ENCODE results near the gene LRBA.

Gene LRBA

DNA sequence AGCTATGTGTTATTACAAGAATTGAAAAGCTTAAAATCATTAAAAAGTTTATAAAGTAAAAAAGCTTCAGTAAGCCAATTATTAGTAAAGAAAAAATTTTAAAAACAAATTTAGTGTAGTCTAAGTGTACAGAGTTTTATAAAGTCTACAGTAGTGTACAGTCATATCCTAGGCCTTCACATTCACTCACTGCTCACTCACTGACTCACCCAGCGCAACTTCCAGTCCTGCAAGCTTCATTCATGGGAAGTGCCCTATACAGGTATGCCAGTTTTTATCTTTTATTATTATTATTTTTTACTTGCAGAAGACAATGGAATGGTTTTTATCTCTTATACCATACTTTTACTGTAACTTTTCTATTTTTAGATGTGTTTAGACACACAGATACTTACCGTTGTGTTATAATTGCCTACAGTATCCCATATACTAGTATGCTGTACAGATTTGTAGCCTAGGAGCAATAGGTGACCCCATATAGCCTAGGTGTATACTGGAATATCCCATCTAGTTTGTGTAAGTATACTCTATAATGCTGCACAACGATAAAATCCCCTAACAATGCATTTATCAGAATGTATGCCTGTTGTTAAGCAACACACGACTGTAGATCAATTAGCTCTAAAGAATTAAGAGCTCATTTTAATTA lies 706.1 kb downstream of the LRBA start:
- no peak for DNase-seq

DNA sequence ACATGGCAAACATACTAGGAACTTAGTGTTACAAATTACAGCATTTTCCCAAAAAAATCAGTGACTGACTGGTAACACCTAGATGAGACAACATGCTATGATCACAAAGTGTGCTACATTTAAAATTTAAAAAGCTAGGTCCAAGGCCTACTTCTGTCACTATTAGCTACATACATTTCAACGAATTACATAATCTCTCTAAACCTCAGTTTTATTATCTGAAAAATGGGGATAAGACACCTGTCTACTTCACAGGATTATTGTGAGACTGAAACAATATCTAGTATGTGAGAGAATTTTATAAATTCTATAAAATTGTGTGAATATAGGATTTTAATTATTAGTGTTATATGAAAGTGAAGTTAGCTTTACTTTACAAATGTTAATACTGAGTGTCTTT lies 708.4 kb downstream of the LRBA start:
- DNase-seq = no peak

DNA sequence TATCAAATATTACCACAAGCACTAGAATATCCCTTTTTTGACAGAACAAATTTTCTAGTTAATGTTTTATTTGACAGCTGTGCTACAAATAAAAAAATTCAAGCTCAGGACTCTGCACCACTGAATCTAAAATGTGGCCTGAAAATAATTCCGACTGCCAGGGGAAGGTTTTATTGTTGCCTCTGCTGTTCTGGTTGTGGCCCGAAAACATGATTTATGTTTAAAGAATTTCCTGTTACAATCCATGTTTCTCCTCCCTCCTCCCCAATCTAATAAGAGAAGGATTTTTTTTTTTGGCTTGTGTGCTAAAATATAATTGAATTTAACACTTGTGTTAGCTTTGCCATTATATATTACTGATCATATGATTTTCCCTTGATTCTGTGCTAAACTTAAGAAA lies 709.1 kb downstream of the LRBA start:
- DNase-seq = no peak

DNA sequence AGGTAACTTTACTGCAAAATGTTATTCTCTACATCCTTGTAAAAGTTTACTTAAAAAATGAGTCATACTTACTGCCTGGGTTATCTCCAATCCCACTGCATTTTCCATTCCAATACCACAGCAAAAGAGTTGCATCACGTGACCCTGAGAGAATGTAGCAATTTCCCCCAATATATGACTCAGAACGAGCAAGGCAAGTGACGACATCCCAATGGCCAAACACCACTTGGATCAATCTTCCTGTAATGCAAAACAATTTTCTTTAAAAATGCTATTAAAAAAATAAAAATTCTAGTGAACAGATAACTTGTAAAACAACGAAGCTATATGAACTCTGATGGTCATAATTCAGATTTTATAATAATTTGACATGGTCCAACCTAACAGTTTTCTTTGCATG lies 712.5 kb downstream of the LRBA start:
- no peak for DNase-seq

DNA sequence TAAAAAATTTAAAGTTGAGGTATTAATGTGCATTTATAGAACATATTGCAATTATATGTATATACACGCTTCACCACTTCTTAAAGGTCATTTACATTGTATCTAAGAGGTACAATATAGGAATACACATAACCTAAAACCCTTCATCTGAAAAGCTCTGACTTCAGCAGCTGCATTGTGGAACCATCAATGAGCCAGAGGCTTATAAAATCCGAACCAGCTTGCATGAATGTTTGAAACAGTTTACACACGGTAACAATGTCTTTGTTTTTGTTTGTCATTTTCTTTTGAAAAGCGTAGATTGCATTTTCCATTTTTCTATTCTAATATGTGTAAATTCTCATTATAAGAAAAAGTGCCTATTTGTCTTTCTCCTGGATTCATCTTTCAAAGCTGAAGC lies 715.3 kb downstream of the LRBA start:
- no peak for DNase-seq

DNA sequence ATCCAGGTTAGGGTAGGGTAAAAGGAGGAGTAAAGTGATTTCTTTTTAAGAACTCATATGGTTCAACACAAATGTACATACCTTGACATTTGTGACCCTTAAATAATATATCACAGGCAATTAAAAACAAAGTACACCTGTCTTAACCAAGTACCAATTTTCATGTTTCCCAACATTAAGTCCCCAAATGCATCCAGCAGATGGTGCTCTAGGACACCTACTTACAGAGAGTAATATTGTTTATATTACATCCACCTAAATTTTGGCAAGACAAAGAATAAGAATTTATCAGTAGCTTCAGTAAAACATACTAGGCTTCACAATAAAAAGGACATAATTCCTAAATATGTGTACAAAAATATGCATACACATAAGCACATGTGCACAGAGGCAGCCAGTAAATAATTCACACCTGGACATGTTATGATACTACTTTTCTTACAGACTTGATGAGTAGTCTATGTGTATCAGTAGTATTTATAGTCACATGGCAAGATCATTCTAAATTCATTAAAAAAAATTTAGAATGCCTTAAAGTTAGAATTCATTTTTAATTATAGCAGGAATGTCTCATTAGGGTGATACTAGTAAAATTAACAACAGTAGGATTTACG lies 717.1 kb downstream of the LRBA start:
- peak in 1 of 2 experiments; percentile 28 for DNase-seq

DNA sequence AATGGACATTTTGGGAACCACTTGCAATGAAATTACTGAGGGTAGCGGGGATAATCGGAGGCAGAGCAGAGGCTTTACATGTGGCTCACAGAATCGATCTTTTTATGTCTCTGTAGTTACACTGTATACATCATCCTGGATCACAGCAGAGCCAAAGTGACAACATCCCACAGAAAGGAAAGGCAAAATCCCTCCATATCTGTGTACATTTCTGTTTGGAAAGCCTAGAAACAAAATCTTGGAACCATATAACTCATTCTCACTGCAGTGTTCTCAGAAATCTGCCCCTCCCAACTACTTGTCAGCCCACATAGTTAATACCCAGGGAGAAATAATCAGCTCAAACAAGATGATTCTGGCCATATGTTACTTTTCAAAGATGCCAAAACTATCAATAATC lies 725.2 kb downstream of the LRBA start:
- DNase-seq = peak in 1 of 2 experiments; percentile 30

DNA sequence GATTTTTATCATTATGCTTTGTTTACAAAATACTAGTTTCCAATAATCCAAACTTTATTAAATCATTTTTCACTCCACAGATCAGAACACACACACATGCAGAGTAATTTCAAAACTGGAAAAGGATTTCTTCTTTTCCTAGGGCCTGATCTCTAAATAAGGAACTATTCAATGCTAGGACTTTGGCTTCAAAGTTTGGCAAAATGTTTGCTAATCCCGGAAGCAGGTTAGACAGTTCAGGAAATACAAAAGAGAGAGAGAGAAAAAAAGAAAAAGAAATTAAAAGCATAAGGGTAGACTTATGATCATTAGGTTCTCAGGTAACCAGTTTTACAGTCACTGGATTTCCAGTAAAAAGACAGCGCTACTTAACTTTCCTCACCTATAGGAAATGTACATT lies 725.9 kb downstream of the LRBA start:
- DNase-seq = no peak

DNA sequence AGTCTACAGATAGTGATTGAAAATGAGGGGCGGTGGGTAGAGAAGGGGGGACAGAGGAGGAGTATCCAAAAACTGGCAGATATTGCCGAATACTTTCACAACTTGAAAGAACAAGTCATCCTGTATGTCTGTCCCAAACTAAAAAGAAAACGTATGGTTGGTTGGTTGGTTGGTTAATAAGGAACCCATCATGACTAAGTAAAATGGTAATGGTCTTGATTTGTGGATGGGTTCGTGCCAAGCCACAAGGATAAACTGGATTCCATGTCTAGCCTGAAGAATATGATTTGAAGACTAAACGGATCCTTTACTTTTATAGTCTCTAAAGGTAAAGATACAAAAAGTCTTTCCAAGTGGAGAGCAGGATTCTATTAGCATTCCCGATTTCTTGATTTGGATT lies 728.4 kb downstream of the LRBA start:
- DNase-seq = no peak

DNA sequence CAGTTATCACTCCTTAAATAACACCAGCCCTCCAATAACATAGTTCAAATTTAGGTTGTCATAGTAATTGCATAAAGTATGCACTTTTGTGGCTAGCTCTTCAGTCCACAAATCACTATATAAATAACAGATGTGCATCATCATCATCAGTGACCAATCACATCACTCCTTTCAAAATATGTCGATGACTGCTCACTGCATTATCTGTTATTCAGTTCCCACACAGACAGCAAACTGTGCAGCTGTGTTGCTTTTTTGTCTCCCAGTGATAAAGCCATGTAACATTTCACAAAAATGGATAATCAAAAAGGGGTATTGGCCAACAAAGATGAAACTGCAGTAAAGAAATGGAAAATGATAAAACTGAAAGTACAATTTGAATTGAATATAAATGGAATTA lies 731.4 kb downstream of the LRBA start:
- no peak for DNase-seq

DNA sequence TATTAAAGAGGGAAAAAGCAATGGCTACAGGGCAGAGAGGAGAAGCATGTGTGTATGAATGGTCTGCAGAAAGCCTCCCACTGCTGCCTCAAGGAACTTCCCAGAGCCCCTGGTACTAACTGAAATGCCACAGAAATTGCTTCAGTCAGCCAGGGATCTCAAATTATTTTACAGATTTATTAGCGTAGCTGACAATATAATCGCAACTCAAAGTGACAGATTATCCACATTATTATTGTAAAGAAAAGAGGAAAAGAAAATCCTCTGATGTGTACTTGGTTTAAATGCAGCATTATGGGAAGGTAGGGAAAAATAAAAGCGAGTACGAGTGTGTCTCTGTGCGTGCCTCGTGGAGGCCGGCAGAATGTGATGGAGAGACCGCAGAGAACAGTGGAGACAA lies 734.1 kb downstream of the LRBA start:
- DNase-seq = no peak

DNA sequence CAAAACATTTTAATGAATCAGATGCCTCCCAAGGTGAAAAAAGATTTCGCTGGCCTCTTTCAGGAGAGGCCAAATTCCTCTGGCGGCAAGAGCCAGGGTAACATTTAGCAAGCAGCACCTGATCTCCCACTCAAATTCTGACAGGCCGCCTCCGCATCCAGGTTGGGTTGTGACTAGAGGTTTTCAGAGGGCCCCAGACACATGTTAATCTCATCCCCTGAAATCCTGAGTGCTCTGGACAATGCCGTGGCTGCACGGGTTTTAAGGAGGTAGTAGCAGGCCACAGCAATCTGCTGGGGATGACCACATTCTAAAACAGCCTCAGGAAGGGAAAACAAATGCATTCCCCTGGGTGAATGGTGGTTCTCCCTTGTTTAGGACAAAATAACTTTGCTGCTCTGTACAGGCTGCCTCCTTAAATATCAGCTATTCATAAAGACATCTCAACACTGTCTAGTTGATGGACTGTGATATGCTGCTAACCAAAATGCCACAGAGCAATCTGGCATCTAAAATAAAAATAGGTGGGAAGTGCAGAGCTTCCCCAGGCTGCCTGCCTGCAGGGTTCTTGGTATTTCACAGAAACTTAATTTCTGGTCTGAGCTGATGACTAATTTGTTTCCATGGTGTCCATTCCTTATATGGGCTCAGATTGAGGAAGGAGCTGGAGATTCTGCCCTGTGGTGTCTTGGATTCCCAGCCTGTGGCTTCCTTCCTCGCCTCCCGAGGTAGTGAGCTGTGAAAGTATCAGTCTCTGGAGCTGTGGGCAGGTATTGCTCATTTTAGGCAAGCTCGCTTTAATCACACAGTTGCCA lies 734.8 kb downstream of the LRBA start:
- peak in 1 of 2 experiments; percentile 6 for DNase-seq

DNA sequence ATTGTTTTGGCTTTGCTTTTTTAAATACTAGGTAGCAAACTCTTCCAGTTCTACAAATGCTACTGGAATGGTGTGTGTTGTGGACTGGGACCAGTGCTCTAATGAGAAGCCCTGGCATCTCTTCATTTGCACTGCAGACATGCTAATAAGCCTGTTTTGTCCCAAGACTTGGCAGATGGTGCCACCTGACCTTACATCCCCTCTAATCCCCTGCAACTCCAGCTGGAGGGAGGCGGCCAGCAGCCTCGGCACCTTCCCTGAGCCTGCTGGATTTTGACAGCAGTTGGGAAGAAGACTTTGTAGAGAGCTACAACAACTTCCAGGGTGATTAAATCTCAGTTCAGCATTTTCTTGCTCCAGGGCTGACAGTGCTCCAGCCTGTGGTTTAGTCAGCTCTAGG lies 736.9 kb downstream of the LRBA start:
- DNase-seq = peak; percentile 73 to 85

DNA sequence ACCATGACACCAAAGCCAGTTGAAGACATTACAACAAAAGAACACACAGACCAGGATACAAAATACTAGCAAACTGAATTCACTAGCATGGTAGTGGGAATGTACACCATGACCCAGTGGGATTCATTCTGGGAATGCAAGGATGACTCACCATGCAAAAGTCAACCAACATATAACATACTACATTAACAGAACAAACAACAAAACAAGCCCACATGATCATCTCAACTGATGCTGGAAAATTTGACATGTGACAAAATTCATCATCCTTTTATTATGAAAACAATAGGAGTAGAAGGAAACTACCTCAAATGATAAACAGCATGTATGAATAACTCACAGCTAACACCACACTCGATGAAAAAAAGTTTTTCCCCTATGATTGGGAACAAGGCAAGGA lies 746.6 kb downstream of the LRBA start:
- no peak for DNase-seq

DNA sequence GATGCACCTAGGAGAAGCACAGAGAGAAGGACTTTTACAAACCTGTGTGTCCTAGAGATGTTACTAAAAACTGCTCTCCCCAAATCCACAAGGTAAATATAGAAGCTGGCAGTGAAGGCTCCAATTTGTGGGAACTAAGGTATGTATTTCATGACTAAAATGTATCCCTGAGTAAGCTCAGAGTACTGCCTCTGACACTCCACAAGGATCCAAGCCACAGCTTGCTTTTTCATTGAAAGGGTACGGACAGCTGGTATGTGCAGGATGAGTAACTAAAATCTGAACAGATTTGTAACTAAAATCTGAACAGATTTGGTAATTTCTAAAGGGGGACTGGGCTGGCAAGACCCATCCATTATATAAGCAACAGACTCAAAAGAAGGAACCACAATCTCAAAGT lies 749.3 kb downstream of the LRBA start:
- DNase-seq = no peak

DNA sequence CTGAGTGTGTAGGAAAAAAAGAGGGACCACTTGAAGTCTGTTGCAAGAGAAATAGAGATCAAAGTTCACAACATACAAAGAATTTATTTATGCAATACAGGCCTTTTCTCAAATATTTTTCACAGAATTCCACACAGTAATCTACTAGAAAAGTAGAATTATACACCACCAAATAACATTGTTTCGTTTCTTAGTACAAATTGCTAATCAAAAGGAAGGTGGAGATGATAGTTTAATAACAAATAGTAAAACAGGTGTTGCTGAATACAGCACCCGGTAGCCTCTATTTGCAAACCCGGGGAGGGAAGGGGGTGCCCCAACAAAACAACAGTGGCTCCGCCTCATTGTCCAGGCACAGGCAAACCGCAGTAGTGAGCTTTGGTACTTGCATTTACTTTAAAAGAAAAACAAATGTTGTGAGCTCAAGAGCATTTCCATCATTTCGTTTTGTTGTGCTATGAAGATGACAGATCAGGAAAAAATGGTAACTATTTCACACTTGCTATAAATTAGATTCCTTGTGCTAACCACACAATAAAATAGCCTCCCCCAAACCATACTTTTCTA lies 750.4 kb downstream of the LRBA start:
- no peak for DNase-seq

DNA sequence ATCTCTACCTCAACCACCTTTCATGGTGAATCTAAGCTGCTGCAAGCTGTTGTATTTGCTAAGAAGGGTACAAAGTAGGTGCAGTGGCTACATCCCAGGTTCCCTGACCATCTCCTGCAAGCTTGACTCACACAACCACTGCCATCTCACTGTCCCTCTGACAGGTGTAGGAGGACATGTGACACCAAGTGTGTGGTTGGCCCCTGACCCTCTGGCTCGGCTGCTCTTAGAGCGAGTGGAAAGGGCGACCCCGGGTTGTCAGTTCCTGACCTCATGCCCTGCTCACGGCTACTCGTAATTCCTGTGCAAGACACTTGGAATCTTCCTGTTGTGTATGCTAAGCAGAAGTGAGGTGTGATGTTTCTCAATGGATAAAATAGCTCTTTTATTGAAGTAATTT lies 752.5 kb downstream of the LRBA start:
- DNase-seq = no peak

DNA sequence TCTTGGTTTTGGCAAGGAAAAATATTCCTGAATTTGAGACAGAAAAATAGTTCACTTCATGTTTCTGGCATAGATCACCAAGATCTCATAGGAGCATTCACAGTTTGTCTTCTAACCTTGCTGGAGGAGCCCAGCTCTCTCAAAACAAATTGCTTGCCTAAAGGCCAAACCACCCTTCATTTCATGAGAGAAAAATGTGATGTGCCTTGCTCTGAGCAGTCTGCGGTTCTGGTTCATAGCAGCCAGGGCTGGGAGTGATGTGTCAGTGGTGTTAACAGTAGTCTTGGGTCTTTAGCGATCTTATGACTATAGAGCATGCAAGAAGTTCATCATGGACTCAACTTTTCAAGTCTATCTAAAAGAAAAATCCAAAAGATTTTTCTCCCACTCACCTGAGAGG lies 753.5 kb downstream of the LRBA start:
- no peak for DNase-seq

DNA sequence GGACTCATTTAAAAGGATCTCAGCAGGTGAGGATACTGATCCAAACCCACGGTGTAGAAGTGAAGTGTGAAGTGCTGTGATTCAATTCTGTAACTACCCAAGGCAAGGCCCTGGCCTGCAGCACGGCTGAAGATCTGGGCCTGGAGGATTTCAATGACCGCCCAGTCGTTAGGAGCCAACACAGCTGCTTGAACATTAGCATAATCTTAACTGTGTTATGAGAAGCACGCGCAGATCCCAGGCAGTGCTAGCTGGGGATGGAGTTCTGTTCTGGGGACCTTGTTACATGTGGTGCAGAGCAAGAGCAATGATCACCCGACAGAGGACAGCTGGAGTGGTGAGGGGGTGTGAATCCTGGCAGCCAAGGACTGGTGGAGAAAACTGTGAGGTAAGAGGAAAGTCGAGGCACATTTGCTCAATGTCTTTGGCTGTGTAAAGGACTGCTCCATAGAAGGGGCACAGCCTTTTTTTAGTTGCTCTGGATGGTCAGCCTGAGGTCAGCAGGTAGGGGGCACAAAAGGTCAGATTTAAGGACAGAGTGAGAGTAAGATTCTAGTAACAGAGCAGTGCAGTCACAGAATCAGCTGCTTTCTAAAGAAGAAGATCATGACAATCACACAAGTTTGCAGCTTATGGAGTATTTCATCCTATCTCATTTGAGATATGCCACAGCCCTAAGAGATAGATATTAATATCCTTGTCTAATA lies 755.1 kb downstream of the LRBA start:
- DNase-seq = peak in 1 of 2 experiments; percentile 8

DNA sequence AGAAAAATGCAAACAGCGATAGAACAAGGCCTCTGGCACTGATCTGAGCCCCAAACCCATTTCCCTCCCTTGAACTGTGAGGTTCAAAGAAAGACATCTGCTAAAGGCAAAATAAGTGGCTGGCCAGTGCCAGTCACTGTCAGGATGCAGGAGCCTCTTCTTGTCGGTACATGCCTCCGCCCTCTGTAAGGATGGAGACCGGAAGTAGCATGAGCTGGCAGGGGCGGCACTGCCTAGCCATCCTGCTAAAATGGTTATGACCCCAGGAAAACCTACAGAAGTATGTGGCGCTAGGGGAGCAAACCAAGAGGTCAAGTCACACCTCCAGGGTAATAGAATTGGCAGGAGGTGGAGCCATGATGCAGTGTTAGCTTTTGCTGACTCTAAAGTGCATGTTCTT lies 756.5 kb downstream of the LRBA start:
- no peak for DNase-seq

DNA sequence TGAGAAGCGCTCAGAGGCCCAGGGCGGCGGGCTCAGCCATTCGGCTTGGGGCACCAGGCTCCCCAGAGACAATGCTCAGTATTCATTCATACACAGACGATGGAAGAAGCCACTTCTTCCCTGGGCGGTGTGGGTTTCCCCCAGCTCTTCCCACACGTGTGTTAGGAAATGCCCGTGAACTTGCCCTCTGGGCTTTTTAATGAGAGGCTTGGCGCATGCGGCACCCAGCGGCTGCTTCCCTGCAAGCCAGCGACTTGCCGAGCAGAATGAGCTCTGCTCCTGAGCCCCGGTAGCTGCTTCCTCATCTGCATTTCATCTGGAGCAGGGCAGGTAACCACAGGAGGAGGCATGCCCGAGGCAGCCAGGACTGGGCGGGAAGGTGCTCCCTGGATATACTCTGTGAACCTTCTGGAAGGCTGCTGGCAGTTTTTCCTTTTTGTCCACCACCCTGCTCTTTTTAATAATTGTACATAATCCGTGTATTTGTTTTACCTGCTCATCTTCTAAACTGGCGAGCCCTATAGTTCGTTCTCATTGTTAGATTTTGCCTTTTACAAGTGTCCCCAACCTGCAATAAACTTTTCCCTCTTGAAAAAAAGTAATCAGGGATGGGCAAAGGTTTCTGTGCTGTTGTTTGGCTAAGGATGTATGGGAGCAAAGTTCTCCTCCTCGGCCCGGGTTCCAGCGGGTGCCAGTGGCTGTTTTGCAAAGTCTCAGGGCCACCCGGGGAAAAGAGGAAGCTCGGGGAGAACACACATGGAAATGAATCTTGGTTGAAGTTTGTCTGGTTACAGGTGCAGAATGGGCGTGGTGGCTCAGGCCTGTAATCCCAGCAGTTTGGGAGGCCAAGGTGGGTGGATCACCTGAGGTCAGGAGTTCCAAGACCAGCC lies 758.0 kb downstream of the LRBA start:
- no peak for DNase-seq

DNA sequence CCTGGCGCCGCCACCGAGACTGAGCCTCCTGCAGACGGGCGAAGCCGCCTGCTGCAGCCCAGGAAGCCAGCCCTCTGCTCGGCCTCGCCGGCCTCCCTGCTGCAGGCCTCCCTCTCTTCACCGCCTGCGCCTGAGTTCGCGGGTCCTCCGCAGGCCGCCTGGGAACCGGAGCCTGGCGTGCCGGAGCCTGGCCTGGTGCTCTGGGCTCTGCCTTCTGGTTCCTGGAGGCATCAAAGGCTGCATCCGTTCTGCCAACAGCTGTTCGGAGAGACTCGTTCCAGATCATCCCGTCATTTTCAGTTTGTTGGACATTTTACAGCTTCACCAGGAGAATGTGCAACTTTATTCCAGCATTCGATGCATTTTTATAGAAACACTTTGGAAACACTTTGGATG lies 758.9 kb downstream of the LRBA start:
- DNase-seq = no peak

All from NCI-H524 (cell line).